Stimulated activated CD8-positive, alpha-beta memory T cell treated with anti-CD3 and anti-CD28 coated beads, Interleukin-15, amount 100 ng/mL, for 4 hours (primary cell): ENCODE data around the gene SORD.
"Not testable (repeated sequence)": the region's sequence is repeated elsewhere in the genome, so short reads cannot be mapped to it uniquely, and the experiment has no call there.

Experiments
- DNase-seq, 2 donors: peaks; one replicate each; pipeline ENCODE4 v3.0.0-alpha.2; 2020; ENCODE audit warnings: low read depth in 2 of 2

Gene SORD

DNA sequence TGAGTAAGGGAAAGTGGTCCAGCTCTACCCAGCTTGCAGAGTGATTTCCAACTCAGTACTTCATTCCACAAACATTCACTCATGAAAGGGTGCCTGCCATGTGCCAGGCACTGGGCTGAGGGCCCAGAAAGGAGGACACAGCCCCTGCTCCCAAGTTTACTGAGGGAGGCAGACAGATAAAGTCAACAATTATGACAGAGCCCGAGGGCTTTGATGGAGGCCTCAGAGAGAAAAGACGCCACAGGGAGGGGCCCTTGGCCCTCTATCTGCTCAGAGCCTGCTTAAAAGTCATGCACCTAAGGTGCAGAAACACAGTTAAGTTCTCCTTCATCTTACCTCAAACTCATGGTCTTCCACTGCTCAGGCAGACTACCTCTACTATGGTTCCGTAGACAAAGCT lies 1.7 kb downstream of the SORD start:
- DNase-seq, result not testable (repeated sequence)

DNA sequence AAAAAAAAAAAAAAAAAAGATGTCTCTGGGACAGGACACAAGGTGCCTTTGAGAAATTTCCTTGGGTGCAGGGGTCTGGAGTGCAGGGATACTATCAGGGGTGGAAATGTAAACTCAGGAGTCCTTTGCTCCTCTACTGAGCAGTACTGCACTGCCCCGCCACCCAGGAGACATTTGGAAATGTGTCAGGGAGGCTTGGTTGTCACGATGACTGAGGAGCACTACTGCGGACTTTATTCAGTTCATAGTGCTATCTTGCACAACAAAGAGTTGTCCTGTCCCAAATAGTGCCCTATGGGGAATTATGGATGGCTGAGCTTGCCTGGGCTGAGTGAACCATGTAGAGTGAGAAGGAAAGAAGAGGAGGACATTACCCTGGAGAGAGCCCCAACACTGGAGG lies 2.6 kb downstream of the SORD start:
- not testable (repeated sequence) for DNase-seq

- no peak for DNase-seq
Observed at GRCh38 chr15:45026651-45027190, 3.7 kb downstream of the SORD start.

GRCh38 chr15:45027220-45027619 lies 4.2 kb downstream of the SORD start:
- no peak for DNase-seq

GRCh38 chr15:45030743-45031142 lies 7.7 kb downstream of the SORD start:
- no peak for DNase-seq

DNA sequence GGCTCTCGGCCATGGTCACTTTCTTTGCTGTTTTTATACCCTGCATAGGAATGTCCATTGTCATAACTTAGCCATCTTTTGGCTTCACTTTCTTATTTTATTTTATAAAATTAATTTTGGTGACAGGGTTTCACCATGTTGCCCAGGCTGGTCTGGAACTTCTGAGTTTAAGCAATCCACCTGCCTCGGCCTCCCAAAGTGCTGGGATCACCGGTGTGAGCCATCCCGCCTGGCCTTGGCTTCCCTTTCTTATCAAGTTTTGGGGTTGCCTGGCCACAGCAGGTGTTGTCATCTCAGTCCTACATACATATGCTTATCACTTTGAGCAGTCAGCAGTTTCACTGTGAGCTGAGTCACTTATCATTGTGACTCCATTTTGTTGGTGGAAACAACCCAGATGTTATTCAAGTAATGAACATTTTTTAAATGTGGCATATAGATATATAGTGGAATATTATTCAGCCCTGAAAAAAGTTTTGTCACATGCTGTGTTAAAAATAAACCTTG lies 8.6 kb downstream of the SORD start:
- DNase-seq, result not testable (repeated sequence)

- not testable (repeated sequence) for DNase-seq
Observed at GRCh38 chr15:45032501-45032900, 9.5 kb downstream of the SORD start.

GRCh38 chr15:45034087-45034486 lies 11.1 kb downstream of the SORD start:
- DNase-seq, result not testable (repeated sequence)

GRCh38 chr15:45034600-45035375 lies 11.8 kb downstream of the SORD start:
- not testable (repeated sequence) for DNase-seq

DNA sequence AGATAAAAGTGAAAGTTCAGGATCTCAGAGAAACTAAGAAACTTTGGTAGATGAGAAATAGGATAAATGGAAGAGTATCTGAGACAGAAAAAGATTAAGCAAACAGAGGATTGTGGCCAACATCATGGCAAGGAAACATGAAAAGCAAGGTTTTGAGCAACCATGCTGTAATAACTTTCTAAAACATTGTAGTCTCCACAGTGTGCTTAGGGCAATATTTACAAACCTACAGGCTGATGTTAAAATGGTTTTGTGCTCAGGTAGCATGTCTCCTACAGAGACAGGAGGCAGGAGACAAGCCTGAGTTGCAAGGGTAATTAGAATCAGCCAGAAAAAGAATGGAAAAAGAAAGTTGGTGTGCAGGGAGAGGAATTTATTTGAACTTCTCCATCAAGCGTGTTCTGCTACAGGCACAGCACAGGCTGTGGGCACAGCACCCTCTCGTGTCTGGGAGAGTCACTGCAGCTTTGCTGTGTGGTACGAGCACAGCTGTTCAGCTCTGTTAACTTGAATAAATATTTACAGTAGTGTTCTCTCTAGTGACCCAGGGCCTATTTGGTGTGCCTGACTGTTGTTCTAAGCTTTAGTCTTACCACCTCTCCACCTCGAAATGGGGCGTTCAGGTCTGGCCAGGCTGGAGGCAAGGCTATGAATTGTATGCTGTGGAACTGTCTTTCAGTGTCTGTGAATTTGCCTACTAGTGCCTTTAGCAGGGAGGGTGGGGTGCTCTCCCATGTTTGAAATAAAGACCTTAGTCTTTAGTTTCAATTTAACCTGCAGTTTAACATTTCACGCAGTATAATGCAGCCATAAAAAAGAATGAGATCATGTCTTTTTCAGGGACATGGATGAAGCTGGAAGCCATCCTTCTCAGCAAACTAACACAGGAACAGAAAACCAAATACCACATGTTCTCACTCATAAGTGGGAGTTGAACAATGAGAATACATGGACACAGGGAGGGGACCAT lies 14.1 kb downstream of the SORD start:
- peak in 1 of 2 donors; percentile 32 for DNase-seq

DNA sequence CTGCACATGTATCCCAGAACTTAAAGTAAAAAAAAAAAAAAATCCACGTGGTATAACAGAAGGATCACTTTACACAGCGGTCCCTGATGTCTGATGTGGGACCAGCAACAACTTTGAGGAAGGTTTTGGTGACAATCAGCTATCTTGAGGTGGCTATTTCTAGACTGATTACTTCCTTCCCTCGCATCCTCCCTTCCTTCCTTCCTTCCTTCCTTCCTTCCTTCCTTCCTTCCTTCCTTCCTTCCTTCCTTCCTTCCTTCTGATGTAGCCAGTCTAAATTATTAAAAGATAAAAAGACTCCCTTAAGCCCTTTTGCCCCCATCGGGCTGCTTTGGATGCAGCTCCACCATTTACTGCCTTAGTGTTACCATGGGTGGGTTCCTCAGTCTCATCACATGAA lies 14.9 kb downstream of the SORD start:
- DNase-seq, result no peak

- not testable (repeated sequence) for DNase-seq
Observed at GRCh38 chr15:45040396-45040795, 17.4 kb downstream of the SORD start.

GRCh38 chr15:45041538-45041937 lies 18.5 kb downstream of the SORD start:
- not testable (repeated sequence) for DNase-seq

DNA sequence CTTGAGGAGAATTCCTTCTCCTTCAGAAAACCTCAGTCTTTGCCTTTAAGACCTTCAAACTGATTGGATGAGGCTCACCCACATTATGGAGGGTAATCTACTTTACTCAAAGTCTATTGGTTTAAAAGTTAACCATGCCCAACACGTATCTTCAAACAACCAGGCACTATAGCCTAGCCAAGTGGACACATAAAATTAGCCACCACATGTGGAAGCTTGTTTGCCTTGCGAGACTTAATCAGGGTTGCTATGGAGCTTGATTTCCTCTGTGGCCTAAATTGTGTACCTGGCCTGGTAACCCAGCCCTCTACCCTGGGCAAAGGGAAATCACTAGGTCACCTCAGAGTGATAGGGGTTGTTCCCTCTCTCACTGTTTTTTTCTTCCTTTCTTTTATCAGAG lies 19.9 kb downstream of the SORD start:
- not testable (repeated sequence) for DNase-seq

GRCh38 chr15:45044270-45044669 lies 21.3 kb downstream of the SORD start:
- DNase-seq, result not testable (repeated sequence)

- not testable (repeated sequence) for DNase-seq
Observed at GRCh38 chr15:45048449-45048793, 25.4 kb downstream of the SORD start.

DNA sequence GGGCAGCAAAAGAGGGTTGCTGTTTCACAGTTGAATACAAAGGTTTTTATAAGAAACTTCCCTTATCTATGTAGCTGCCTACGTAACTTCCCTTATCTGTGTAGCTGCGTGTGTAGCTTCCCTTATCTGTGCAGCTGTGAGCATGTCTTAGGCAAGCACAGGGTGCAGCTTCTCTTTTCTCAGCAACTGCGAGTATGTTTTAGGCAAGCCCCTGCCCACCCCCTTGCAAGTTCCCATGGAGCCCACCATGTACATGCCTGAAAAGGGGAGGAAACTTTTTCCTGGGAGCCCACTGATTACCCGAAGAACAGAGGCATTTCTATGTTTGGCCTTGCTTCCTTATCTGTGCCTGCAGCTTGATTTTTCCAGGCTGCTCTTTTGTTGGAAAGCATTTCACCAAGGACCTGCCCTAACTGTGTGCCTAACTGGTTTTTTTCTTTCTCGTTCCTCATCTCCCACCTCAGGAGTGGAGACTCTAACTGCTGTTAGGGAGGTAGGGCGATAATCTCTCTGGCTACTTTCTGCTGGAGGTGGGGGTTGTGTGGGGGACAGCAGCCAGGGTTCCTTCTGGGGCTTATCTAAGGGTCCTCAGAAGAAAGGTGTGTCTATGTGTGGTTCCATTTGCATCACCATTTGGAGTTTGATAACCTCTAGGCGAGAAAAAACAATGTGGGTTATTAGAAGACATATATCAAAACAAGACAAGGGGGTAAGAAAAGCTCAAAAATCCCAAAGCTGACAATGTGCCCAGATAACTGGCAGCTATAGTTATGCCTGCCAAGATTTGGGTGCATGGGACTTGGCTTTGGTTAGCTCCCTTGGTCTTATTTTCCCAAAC lies 26.0 kb downstream of the SORD start:
- no peak for DNase-seq

DNA sequence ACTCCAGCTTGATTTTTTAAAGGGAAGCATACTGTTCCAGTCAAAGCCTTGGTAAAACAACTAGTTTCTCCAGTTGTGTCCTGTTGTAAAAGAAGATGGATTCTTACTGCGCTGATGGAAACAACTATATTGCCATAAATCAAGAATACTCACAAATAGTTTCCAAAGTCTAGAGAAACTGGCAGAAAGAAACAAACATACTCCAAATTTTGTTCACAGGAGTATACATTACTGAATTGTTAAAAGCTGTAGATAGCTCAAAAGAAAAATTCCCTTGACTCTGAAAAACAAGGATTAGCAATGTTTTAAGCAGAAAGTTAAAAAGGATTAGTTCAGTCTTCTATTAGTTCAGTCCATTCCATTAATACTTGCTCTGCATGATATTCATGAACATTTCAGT lies 27.6 kb downstream of the SORD start:
- no peak for DNase-seq

DNA sequence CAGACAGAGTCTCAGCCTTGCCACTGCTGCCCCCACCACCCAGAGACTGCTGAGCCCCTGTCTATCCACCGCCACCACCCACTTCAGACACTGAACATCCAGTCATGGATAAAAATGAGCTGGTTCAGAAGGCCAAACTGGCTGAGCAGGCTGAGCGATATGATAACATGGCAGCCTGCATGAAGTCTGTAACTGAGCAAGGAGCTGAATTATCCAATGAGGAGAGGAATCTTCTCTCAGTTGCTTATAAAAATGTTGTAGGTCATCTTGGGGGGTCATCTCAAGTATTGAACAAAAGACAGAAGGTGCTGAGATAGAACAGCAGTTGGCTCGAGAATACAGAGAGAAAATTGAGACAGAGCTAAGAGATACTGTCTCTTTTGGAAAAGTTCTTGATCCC lies 29.7 kb downstream of the SORD start:
- DNase-seq, result not testable (repeated sequence)

- DNase-seq, result not testable (repeated sequence)
Observed at GRCh38 chr15:45058690-45059675, 36.0 kb downstream of the SORD start.
